ENCODE measurements around the gene BCHE.
A peak's percentile ranks its signal among the peaks of the same experiment; 100 is the strongest.
"Not testable (repeated sequence)": the region's sequence is repeated elsewhere in the genome, so short reads cannot be mapped to it uniquely, and the experiment has no call there.

The BCHE gene

GRCh38 chr3:165839296-165840076 is 2.3 kb upstream of the BCHE start:
- FAIRE-seq (no peak), DNase-seq (ENCODE audit: insufficient read length, low spot score) (no peak)
- TF ChIP-seq POLR2A (IDR thresholded peaks at IDR 0.05; ENCODE audit: low read depth, low read length), result no peak

- FAIRE-seq (no peak), DNase-seq (ENCODE audit: insufficient read length, low spot score) (no peak)
- no peak for TF ChIP-seq POLR2A (IDR thresholded peaks at IDR 0.05; ENCODE audit: low read depth, low read length)
Observed at GRCh38 chr3:165837801-165838200, 578 bp upstream of the BCHE start.

GRCh38 chr3:165835431-165835830 is 1.8 kb downstream of the BCHE start:
- FAIRE-seq (no peak), DNase-seq (ENCODE audit: insufficient read length, low spot score) (no peak)
- TF ChIP-seq POLR2A (IDR thresholded peaks at IDR 0.05; ENCODE audit: low read depth, low read length), result no peak

GRCh38 chr3:165830746-165831145 is 6.5 kb downstream of the BCHE start:
- TF ChIP-seq POLR2A (IDR thresholded peaks at IDR 0.05; ENCODE audit: low read depth, low read length), result no peak
- FAIRE-seq, result no peak
- DNase-seq (ENCODE audit: insufficient read length, low spot score), result no peak

GRCh38 chr3:165827883-165828282 is 9.3 kb downstream of the BCHE start:
- DNase-seq (ENCODE audit: insufficient read length, low spot score) (no peak), FAIRE-seq (no peak)
- TF ChIP-seq POLR2A (IDR thresholded peaks at IDR 0.05; ENCODE audit: low read depth, low read length), result no peak

GRCh38 chr3:165827233-165827632 is 10.0 kb downstream of the BCHE start:
- FAIRE-seq (no peak), DNase-seq (ENCODE audit: insufficient read length, low spot score) (no peak)
- TF ChIP-seq POLR2A (IDR thresholded peaks at IDR 0.05; ENCODE audit: low read depth, low read length), result no peak

GRCh38 chr3:165820671-165821123 is 16.5 kb downstream of the BCHE start:
- FAIRE-seq, result no peak

GRCh38 chr3:165817160-165817709 is 20.0 kb downstream of the BCHE start:
- DNase-seq (ENCODE audit: insufficient read length, low spot score) (no peak), FAIRE-seq (no peak)
- no peak for TF ChIP-seq POLR2A (IDR thresholded peaks at IDR 0.05; ENCODE audit: low read depth, low read length)

More at GRCh38 chr3:165820671-165821123, 16.5 kb downstream of the BCHE start:
- DNase-seq (ENCODE audit: insufficient read length, low spot score), result no peak
- TF ChIP-seq POLR2A (IDR thresholded peaks at IDR 0.05; ENCODE audit: low read depth, low read length), result no peak

GRCh38 chr3:165816209-165816608 is 21.0 kb downstream of the BCHE start:
- FAIRE-seq, result no peak

GRCh38 chr3:165815682-165816081 is 21.5 kb downstream of the BCHE start:
- FAIRE-seq (no peak), DNase-seq (ENCODE audit: insufficient read length, low spot score) (no peak)
- TF ChIP-seq POLR2A (IDR thresholded peaks at IDR 0.05; ENCODE audit: low read depth, low read length), result no peak

More at GRCh38 chr3:165816209-165816608, 21.0 kb downstream of the BCHE start:
- no peak for DNase-seq (ENCODE audit: insufficient read length, low spot score)
- TF ChIP-seq POLR2A (IDR thresholded peaks at IDR 0.05; ENCODE audit: low read depth, low read length), result no peak

GRCh38 chr3:165814380-165814779 is 22.8 kb downstream of the BCHE start:
- DNase-seq (ENCODE audit: insufficient read length, low spot score) (no peak), FAIRE-seq (peak; percentile 52)
- TF ChIP-seq POLR2A (IDR thresholded peaks at IDR 0.05; ENCODE audit: low read depth, low read length), result no peak

- not testable (repeated sequence) for DNase-seq (ENCODE audit: insufficient read length, low spot score); FAIRE-seq
Observed at GRCh38 chr3:165807937-165808336, 29.3 kb downstream of the BCHE start.

- FAIRE-seq, result peak; percentile 67
- TF ChIP-seq POLR2A (IDR thresholded peaks at IDR 0.05; ENCODE audit: low read depth, low read length), result no peak
- DNase-seq (ENCODE audit: insufficient read length, low spot score), result peak; percentile 4
Observed at GRCh38 chr3:165805946-165806561, 31.2 kb downstream of the BCHE start.

- no peak for TF ChIP-seq POLR2A (IDR thresholded peaks at IDR 0.05; ENCODE audit: low read depth, low read length)
- DNase-seq (ENCODE audit: insufficient read length, low spot score), result no peak
- FAIRE-seq, result no peak
Observed at GRCh38 chr3:165803471-165803870, 33.8 kb downstream of the BCHE start.

- no peak for DNase-seq (ENCODE audit: insufficient read length, low spot score)
- FAIRE-seq, result no peak
Observed at GRCh38 chr3:165800970-165801369, 36.3 kb downstream of the BCHE start.

More at GRCh38 chr3:165800970-165801369, 36.3 kb downstream of the BCHE start:
- TF ChIP-seq POLR2A (IDR thresholded peaks at IDR 0.05; ENCODE audit: low read depth, low read length), result no peak
